H54 (cell line): ENCODE data around the gene C1QTNF1.

Experiments used
- DNase-seq: peaks from one replicate; pipeline ENCODE4 v3.0.0; 2011; ENCODE audit warnings: low spot score, mixed read lengths; ENCODE audit not compliant: insufficient read length
- FAIRE-seq: peaks from 3 replicates; lab custom pipeline; 2011; peaks lifted over from hg19 to GRCh38; lab: Jason Lieb, UNC
- POLR2A ChIP-seq: IDR thresholded peaks from 2 replicates; pipeline ENCODE4 v1.6.1; 2011; ENCODE audit warnings: low read depth, mild to moderate bottlenecking, low read length

C1QTNF1 gene

DNA sequence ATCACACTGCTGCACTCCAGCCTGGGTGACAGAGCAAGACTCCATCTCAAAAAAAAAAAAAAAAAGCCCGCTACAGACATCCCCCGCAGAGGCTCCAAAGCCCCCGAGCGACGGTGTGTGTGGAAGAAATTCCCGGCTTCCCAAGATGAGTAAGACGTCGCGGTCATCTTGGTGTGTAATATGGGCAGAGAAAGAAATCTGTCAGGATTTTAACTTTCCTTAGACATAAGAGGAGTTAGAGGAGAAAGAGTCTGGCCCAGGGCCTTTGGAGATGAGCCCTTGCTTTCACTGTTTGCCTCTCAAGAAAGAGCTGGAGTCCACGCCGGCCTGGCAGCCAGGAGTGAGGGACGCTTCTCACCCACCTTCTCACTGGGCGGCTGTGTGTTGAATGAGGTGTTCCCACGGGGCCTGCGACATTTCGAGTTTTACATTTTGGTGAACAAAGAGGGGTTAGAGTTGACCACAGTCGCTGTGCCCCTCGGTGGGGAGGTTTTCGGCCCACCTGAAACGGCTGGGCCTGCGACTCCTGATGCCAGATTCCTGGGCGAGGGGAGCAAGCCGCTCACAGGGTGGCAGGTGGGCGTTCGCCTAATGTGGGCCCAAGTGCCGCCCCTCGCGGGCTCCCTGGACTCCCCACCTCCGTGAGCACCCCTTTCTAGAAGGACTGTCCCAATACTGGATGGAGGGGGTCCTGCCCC lies 17.9 kb downstream of the C1QTNF1 start:
- DNase-seq (no peak), FAIRE-seq (no peak)
- no peak for TF ChIP-seq POLR2A

DNA sequence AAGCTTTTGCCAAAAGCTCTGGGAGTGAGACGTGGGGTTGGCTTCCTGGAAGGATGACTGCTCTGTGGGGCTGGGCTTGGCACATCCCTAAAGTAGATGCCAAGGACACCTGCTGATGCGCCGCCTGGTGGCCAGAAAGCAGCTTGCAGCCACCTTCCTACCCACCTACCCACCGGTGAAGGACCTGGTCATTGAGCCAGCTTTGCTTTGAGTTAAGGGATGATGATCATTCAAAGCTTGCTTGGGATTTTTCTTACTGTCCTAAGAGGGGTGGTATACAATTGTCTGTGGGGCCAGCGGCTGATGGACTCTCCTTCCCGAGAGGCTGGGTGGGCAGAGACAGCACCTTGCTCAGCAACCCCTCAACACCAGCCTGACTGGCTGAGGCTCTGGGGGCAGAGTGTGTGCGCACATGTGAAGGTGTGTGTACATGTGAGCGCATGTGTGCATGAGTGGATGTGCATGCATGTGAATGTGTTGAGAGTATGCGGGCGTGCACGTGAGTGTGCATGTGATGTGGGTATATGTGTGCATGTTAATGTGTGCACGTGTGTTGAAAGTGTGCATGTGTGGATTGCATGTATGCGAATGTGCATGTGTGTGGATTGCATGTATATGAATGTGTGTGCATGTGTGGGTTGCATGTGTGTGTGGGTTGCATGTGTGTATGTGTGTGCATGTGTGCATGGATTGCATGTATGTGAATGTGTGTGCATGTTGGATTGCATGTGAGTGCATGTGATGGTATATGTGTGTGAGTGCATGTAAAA lies 18.6 kb downstream of the C1QTNF1 start:
- no peak for FAIRE-seq
- peak; percentile 87 for DNase-seq
- no peak for TF ChIP-seq POLR2A

- DNase-seq, result no peak
- FAIRE-seq, result no peak
- TF ChIP-seq POLR2A, result no peak
These were observed 19.4 kb downstream of the C1QTNF1 start for GRCh38 chr17:79043191-79043930.

GRCh38 chr17:79043931-79044320 lies 20.0 kb downstream of the C1QTNF1 start:
- no peak for FAIRE-seq
- no peak for DNase-seq

GRCh38 chr17:79044462-79044861 lies 20.5 kb downstream of the C1QTNF1 start:
- DNase-seq, result no peak
- no peak for TF ChIP-seq POLR2A
- FAIRE-seq, result no peak

More at GRCh38 chr17:79043931-79044320, 20.0 kb downstream of the C1QTNF1 start:
- no peak for TF ChIP-seq POLR2A

DNA sequence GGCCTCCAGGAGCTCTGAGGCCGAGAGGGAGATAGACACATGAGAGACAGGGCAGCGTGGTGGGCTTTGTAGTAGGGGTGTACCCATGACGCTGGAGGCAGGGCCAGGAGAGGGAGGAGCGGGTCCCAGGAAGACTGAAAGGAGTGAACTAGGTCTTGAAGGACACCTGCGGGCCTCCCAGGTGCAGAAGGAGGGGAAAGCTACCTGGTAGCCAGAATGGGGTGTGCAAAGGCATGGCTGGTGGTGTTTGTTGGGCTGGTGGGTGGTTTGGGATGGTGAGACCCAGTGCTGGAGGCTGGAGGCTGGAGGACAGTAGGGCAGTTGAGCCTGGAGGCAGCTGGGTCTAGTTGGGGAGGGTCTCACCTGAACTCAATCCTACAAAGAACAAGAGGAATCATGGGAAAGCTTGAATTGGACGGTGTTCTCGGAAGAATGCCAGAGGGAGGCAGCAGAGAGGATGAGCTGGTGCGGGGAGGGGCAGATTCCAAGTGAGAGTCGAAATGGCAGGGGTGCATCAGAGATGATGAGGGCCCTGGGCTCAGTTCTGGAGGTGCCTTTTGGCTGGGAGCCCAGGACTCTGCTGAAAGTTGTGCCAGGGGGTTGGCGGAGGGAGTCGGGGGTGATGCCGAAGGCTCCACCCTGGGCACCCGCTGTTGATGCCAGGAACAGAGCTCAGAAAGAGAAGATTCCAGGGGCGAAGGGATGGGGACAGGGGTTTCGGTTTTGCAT lies 21.2 kb downstream of the C1QTNF1 start:
- no peak for DNase-seq
- TF ChIP-seq POLR2A, result no peak
- FAIRE-seq, result no peak

DNA sequence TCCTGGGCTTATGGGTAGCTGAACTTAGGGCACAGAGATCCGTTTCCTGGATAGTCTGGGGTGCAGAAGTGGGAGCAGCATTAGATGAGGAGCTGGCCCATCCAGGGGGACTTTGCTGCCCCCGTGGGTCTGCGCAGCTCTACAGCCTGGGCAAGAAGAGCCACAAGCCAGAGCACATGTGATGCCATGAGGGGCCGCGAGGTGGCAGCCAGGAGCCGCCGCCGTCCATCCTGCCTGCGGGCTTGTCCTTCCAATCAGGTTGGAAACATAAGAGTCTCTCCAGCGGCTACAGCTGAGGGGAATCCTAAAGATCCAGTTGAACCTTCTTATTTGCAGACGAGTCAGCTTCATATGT lies 21.9 kb downstream of the C1QTNF1 start:
- FAIRE-seq, result no peak

DNA sequence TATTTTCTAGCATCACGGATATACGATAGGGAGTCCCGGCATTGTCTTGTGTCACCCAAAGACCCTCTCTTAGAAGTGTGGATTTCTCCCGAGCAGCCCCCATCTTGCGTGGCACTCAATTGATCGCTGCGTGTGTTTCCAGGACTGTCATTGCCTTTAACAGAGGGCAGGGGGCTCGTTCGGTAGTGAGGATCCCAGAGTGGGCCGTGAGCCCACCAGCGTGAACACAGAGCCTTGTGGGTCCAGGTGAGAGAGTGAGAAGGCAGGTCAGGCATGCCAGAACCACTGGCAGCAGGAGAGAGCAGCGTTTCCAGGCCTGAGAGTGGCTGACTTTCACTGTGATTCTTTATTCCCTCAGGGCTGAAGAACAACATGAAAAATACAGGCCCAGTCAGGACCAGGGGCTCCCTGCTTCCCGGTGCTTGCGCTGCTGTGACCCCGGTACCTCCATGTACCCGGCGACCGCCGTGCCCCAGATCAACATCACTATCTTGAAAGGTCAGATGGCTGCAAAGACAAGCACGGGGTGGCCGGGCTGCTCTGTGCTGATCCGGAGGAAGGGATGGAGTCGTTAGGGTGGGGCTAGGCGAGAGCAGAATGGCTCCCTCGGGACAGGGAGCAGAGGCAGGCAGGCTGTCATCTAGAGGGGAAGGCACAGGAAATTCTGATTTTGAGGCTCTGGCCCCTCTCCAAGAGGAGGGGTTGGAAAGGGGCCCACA lies 22.4 kb downstream of the C1QTNF1 start:
- no peak for TF ChIP-seq POLR2A
- FAIRE-seq (no peak), DNase-seq (no peak)

More for the DNA sequence above, 21.9 kb downstream of the C1QTNF1 start:
- no peak for TF ChIP-seq POLR2A
- DNase-seq, result peak; percentile 72

GRCh38 chr17:79046916-79047280 lies 22.9 kb downstream of the C1QTNF1 start:
- FAIRE-seq, result no peak
- no peak for DNase-seq
- TF ChIP-seq POLR2A, result no peak

DNA sequence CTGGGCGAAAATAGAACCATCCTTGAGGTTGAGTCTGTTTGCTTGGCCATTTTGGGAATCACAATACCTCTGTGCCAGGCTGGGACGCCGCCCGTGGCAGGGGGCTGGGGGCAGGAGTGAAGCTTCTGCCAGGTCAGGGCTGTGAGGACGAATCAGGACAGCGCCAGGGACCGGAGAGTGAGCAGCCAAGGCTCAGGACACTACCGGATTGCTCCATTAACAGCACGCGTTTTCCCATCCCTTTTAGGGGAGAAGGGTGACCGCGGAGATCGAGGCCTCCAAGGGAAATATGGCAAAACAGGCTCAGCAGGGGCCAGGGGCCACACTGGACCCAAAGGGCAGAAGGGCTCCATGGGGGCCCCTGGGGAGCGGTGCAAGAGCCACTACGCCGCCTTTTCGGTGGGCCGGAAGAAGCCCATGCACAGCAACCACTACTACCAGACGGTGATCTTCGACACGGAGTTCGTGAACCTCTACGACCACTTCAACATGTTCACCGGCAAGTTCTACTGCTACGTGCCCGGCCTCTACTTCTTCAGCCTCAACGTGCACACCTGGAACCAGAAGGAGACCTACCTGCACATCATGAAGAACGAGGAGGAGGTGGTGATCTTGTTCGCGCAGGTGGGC lies 23.4 kb downstream of the C1QTNF1 start:
- DNase-seq, result no peak
- no peak for TF ChIP-seq POLR2A
- no peak for FAIRE-seq

GRCh38 chr17:79047923-79048825 lies 24.2 kb downstream of the C1QTNF1 start:
- DNase-seq, result no peak
- no peak for FAIRE-seq
- no peak for TF ChIP-seq POLR2A
